Calu3 (cell line): ENCODE results near the gene EPHA3. TPM values are rescaled to one million over a fixed set of nuclear protein-coding genes. Genes with fewer than 3 reads are reported as not detected.

Source experiments
- BruUV-seq: library from RNA; stranded (reverse); fragments of 400-500 nt; replicated peaks from 2 replicates; lab custom pipeline; 2021; lab: Mats Ljungman, UMichigan
- CTCF ChIA-PET: fragments of 300-600 bp; sonication (Branson Sonifier 250); formaldehyde crosslinking; loops from one replicate; lab custom pipeline; 2022; ENCODE audit warnings: antibody characterized with exemption; lab: Charles Lee
- DNase-seq: peaks from one replicate; pipeline ENCODE4 v3.0.0; 2022
- H3K27ac Mint-ChIP-seq: one replicate; pipeline ENCODE4 v1.8.0; 2022; ENCODE audit warnings: mixed read lengths; ENCODE audit not compliant: unreplicated experiment
- H3K27me3 Mint-ChIP-seq: one replicate; pipeline ENCODE4 v1.8.0; 2022; ENCODE audit warnings: mixed read lengths; ENCODE audit not compliant: unreplicated experiment
- H3K36me3 Mint-ChIP-seq: one replicate; pipeline ENCODE4 v1.8.0; 2022; ENCODE audit warnings: mild to moderate bottlenecking, moderate library complexity, mixed read lengths; ENCODE audit not compliant: insufficient read depth, unreplicated experiment
- H3K4me1 Mint-ChIP-seq: one replicate; pipeline ENCODE4 v1.8.0; 2022; ENCODE audit warnings: mild to moderate bottlenecking, low read depth, mixed read lengths; ENCODE audit not compliant: unreplicated experiment
- H3K4me3 Mint-ChIP-seq: one replicate; pipeline ENCODE4 v1.8.0; 2022; ENCODE audit warnings: mild to moderate bottlenecking, low read depth, moderate library complexity, mixed read lengths; ENCODE audit not compliant: unreplicated experiment
- H3K9me3 Mint-ChIP-seq: one replicate; pipeline ENCODE4 v1.8.0; 2022; ENCODE audit warnings: low read depth, mixed read lengths; ENCODE audit not compliant: unreplicated experiment
- CTCF ChIP-seq: fragments of 200-600 bp; IDR thresholded peaks from one replicate; pipeline ENCODE4 v1.8.0; 2022; ENCODE audit warnings: antibody characterized with exemption; ENCODE audit not compliant: unreplicated experiment
- intact Hi-C: fragments of 100-400 bp; cut with micrococcal nuclease; formaldehyde crosslinking; loops from one replicate; pipeline ENCODE4 v1.10.0; 2022; ENCODE audit not compliant: unreplicated experiment
- total RNA-seq: library from RNA; stranded (reverse); gene quantifications from 2 replicates; pipeline ENCODE4 v1.2.3, GENCODE V29; 2022

EPHA3 gene
- total RNA-seq, 1 experiment from 2014 or later: 31.6 TPM

GRCh38 chr3:89303701-89304100 lies 196.3 kb downstream of the EPHA3 start:
- no peak for TF ChIP-seq CTCF
- H3K4me3 Mint-ChIP-seq: no peak overlapping the region
- no peaks in the 10 kb centered on the region for H3K4me1 Mint-ChIP-seq
- BruUV-seq: no TSS peak
- H3K9me3 Mint-ChIP-seq: peaks cover 2% of the 10 kb centered on the region
- no peaks in the 10 kb centered on the region for H3K27me3 Mint-ChIP-seq
- H3K27ac Mint-ChIP-seq: no peak overlapping the region
- H3K36me3 Mint-ChIP-seq: no peaks in the 10 kb centered on the region
- CTCF ChIA-PET: no interaction called here
- DNase-seq: no peak
- intact Hi-C loops: loop anchor here (10.0 kb wide), 1 partner anchor 1089 kb away; no protein-coding TSS in a partner anchor

GRCh38 chr3:89306540-89306939 lies 199.1 kb downstream of the EPHA3 start:
- CTCF ChIA-PET: no interaction called here
- no peaks in the 10 kb centered on the region for H3K27me3 Mint-ChIP-seq
- no peak for TF ChIP-seq CTCF

DNA sequence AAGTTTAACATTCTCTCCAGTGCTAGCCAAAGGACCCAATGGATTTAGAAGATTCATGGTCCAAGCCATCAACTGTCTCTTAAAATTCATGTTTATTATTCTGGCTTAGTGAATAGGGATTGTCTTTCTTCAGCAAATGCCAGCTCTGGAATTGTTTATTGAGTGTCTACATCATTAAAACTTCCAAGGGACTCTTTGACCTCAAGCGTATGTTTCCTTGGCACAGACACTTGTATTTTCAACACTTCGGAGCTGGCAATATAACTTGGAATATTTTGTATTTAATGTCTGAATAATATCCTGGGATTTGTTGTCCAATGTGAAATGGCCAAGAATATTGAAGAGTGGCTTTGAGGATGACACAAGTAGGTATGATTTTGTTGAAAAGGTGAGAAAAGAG lies 204.2 kb downstream of the EPHA3 start:
- no peak overlapping the region for H3K27ac Mint-ChIP-seq
- no peak for DNase-seq
- no peaks in the 10 kb centered on the region for H3K36me3 Mint-ChIP-seq
- no peak for TF ChIP-seq CTCF
- no TSS peak for BruUV-seq
- no peaks in the 10 kb centered on the region for H3K27me3 Mint-ChIP-seq
- no peaks in the 10 kb centered on the region for H3K4me1 Mint-ChIP-seq
- CTCF ChIA-PET: no interaction called here
- H3K4me3 Mint-ChIP-seq: no peak overlapping the region
- no peaks in the 10 kb centered on the region for H3K9me3 Mint-ChIP-seq
- intact Hi-C loops: loop anchor here (5.0 to 10.0 kb wide), 3 partner anchors 476 to 783 kb away; no protein-coding TSS in a partner anchor

More at GRCh38 chr3:89306540-89306939, 199.1 kb downstream of the EPHA3 start:
- no TSS peak for BruUV-seq
- Mint-ChIP-seq H3K9me3 (peaks cover 2% of the 10 kb centered on the region), H3K4me3 (no peak overlapping the region), H3K4me1 (no peaks in the 10 kb centered on the region), H3K27ac (no peak overlapping the region), H3K36me3 (no peaks in the 10 kb centered on the region)
- DNase-seq: no peak
- intact Hi-C loops: loop anchor here (10.0 kb wide), 1 partner anchor 1092 kb away; no protein-coding TSS in a partner anchor

GRCh38 chr3:89312141-89312540 lies 204.7 kb downstream of the EPHA3 start:
- Mint-ChIP-seq H3K4me3 (no peak overlapping the region), H3K9me3 (no peaks in the 10 kb centered on the region), H3K36me3 (no peaks in the 10 kb centered on the region), H3K4me1 (no peaks in the 10 kb centered on the region), H3K27ac (no peak overlapping the region), H3K27me3 (no peaks in the 10 kb centered on the region)
- no peak for TF ChIP-seq CTCF
- CTCF ChIA-PET: no interaction called here
- no TSS peak for BruUV-seq
- intact Hi-C loops: loop anchor here (5.0 to 10.0 kb wide), 3 partner anchors 475 to 783 kb away; no protein-coding TSS in a partner anchor
- DNase-seq: no peak
